ENCODE data around the gene FOXP2.
"Not testable (repeated sequence)": the region's sequence is repeated elsewhere in the genome, so short reads cannot be mapped to it uniquely, and the experiment has no call there.

FOXP2 gene

DNA sequence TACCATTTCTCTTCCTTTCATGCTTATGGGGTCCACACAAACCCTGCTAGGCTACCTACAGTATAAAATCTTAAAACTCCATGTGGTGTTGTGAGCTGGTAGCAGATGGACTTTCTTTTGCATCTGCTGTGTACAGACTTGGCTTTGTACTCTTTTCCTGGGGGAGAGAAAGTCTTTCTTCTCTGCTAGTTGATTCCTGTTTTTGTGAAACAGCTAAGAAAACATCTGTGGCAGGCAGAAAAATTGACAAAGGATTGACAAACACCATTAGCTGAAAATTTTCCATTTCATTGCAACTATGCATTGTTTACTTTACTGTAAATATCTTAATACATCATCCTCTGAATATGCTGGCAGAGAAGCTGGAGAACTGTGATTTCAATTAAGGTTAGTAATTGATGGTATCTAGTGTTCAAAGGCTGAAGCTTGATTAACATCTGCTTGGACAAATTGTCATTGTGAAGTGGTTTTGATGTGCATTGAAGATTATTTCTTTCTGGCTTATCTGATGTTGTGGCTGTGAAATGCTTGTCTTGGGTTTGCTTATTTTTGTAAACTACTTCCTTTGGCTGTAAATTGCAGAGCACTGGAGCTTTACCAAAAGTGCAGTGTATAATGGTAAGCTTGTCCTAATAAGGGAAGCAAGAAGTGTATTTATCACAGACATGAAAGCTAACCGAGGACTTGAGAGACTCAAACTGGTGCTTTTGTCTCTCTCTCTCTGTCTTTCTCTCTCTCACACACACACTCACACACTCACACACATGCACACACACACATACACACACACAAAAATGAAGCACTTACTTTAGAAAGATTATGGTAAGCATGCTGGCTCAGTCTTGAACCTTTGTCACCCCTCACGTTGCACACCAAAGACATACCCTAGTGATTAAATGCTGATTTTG is at the start of gene FOXP2:
FOXP2 (plus strand) TSS at position 660 of the 908 bp plus-strand sequence. CDS start 11,697 bp downstream, outside the sequence.
- DNase-seq, result no peak

DNA sequence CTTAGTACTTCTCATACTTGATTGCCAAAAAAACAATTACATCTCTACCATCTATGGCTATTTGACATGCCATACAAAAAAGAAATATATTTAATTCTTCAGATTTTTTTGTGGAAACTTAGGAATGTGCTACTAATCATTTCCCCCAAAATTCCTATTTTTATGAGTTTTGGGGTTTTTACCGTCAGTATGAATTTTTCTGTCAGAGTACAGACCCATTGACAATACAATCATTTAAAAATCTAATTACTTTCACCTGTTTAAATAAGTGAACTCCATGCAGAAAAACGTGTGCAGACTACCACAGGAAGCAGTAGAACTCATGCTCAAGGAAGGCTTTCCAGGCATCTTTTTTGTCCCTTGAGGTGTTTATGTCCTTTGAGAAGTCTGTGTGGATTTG is 48.8 kb upstream of the FOXP2 start:
- DNase-seq, result no peak

DNA sequence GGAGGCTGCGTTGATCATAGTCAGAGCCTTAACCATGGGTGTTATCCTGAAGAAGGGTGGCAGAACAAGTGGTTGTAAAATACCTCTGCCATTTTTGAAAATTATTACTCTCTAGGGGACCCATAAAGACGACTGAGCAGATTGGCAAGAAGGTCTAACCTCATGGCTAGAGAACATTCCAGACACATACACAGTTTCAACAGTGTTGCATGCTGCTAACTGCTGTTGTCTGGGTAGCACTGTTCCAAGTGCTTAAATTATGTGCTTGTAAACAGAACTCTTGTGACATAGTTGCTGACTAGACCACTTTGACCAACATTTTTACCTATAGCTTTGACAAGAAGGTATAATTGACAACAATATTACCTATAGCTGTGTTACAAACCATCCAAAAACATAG is 46.1 kb upstream of the FOXP2 start:
- DNase-seq, result no peak

DNA sequence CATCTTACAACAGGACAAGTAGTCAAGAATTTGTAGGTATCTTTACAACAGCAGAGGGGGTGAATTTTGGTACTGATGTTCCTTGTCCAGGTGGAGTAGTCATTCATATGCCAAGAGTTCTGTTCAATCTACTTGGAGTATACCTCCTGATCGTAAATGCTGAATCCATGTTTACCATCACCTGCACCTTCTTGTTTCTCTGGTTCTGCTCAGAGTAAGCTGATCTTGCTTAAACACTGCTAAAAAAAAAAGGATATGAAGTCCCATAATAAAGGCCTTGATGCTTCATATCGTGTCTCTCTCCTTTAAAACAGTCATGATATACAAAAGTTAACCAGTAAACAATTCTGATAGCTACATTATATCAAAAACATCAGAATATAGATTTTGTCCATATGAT is 45.3 kb upstream of the FOXP2 start:
- DNase-seq, result no peak

DNA sequence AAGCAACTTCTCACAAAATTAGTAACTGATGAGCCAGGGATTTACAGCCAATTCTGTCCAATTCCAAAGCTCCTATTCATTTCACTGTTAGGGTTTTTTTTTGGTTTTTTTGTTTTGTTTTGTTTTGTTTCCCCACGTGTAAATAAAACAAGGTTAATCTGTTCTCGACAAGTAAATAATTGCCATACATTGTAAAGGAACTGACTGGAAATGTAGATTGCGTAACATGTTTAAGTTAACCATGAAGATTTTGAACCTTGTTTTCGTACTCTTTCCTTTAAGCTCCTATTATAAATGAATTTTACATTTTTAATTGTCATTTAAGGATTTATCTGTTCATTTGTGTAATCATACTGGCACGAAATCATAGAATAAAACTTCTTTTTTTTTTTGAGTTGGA is 42.0 kb upstream of the FOXP2 start:
- no peak for DNase-seq

DNA sequence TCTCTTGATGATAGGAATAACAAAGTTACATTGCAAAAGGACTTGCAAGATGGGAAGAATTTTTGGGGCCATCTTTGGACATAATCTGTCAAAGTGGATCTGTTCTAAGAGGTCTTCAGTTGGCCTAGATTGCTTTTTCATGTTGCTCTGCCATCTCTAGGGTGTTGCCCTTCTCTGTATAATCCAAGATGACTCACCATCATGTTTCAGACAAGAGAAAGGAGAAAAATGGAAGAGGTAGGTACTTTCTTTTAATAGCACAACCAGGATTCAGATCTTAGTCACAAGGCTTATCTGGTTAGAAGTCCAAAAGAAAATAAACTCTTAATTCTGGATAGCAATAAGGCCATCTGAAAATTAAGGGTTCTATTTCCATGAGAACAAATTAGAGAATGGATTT is 38.7 kb upstream of the FOXP2 start:
- no peak for DNase-seq

DNA sequence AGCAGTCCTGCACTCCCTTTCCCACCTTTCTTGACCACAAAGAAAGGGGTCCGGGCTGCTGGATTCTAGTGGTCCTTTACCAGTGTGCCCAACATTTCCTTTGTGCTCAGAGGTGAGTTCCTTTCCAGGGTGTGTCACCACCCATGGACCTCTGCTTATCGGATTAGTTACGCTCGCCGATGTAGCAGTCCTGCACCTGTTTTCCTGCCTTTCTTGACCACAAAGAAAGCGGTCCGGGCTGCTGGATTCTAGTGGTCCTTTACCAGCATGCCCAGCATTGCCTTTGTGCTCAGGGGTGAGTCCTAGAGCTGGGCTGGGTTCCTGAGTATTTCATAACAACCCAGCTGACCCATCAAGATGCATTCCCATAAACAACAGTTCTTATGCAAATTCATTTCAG is 30.7 kb upstream of the FOXP2 start:
- DNase-seq, result not testable (repeated sequence)

DNA sequence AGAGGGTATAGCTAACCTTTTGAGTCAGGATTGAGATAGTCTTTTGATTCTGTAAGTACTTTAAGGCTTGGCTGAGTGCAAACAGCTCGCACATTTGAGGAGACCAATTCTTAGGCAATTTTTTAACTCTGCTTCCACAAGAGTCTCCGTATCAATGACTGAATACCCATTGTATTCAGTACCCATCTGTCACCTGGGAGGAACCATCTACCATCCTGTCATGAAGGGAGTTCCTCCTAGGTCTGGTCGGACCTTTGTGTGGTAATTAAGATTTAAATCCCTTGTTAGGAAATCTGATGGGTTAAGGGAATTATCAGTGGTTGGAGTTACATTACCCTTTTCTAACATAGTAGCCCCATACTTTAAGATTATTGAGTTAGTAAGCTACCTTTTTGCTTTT is 30.3 kb upstream of the FOXP2 start:
- not testable (repeated sequence) for DNase-seq

DNA sequence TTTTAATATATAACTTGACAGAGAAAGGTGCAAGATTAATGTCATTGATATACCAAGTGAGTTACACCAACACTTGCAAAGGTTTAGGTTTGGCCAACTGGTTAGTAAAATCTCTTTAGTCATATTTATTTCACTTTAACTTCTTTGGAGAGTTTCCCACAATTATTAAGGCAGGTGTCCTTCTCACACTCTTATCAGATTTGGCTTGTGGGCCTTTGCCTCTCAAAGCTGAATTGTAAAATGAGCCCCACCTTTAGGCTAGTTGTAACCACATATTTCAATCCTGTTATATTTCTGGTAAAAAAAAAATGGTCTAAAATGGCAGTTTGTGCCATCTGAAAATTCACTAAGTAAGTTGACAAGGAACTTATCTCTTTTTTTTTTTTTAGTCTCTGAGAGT is 26.6 kb upstream of the FOXP2 start:
- no peak for DNase-seq

DNA sequence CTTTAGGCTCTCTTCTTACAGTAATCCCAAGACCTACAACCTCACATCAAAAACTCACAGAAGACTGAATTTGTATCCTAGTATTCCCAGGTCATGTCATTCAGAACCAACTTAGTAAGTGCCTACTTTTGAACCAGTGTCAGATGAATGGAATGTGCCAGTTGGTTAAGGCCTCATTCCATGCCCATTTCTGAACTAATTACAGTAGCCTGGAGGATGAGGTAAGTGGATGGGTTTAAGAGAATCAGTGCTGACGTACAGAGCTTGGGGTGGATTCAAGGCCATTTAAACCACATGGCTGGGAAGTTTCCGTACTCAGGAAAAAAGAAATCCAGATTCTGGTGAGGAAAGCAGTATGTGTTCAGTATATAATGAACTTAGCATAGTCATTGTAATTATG is 21.9 kb upstream of the FOXP2 start:
- no peak for DNase-seq

DNA sequence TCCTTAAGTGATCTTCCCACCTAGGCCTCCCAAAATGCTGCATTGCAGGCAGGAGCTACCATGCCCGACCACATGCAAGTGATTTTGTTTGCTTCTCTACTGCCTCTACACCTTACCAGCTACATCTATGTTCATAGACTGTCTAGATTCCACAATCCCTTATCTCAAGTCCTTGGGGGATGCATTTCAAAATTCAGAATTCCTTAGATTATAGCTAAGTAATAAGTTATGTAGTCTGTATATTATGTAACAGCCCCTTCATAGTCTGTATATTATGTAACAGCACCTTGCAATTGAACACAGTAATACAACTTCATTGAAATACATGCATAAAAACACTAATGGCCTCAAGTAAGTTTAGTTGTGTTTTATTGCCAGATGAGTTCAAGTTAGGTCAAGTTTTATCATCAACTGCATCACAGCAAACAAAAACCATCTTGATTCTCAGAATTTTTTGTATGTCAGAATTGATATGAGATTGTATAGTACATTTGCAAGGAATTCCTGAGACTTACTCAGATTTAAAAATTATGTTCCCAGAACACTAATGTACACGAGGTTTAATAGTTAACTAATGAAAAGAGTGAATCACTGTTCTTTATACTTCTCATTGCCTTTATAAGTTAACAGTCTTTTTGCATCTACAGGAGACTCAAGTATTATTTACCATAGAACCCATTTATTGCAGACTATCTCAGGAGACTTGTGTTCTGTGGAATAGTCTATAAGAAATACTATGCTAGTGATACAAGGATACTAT is 11.6 kb upstream of the FOXP2 start:
- DNase-seq, result no peak

DNA sequence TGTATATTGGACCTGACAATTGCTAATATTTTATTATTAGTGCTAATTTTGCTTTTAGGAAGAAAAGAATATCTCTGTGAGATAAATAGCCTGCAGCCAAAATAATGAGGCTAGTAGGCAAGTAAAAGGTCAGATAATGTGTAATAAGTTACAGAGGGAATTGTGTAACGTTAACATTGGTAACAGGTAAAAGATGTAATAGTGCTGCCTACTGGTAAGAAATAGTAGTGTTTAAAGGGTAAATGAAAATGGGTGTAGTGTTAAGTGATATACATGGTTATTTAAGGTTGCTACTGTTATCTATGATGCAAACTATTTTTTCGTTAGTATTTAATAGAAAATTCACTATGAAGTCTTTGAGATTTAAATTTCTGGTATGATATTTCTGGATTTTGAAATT is 9.2 kb upstream of the FOXP2 start:
- DNase-seq, result no peak

DNA sequence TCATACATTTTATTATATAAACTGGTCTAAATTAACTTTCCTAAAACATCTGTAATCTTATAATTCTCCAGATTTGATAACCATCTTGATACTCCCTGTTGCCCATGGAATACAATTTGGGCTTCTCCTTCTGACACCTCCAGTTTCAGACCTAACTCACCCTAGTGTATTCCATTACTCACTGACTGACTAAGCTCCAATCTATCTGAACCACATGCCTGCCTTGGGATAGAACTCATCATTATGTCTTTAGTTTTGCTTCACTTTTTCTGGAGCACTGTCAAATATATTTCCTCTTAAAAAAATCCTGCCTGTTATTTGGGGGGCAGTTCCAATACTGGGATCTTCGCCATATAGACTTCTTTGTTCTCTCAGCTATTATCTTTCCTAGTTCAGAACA is 4.9 kb upstream of the FOXP2 start:
- DNase-seq, result no peak

DNA sequence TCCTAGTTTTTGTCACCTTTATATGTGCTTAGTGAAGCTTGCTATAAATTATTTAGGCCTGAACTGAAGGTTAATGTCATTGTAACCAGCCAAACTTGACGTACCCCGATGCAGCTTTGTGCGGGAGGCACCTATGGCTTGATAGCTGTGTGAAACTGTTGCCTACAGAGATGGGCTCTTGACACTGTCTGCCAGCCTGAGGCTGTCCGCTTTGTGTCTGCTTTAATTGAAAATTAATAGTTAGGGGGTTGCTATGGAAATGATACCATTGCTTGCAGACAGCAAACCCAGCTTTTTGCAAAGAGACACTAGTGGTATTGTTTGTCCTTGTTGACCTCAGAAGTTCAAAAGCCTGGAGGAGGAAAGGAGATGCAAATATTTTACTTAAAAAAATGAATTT is 2.1 kb upstream of the FOXP2 start:
- DNase-seq, result no peak

DNA sequence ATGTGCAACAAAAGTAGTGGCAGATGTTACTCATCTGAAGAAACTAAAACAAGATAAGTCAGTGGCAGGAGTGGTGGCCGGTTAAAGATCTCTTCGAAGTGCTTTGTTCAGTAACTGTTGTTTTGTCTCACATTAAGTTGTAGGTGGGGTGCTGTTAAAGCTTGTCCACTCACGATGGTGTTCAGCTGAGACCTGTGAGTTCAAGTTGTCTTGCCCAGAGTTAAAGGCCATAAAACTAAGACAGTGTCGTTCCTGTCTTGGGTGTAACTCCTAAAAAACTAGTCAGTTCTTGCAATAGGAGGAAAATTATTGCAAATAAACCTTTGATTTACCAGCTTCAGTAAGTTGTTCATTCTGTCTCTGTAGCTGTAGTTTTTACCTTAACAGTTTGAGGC is 857 bp upstream of the FOXP2 start:
- DNase-seq, result no peak

DNA sequence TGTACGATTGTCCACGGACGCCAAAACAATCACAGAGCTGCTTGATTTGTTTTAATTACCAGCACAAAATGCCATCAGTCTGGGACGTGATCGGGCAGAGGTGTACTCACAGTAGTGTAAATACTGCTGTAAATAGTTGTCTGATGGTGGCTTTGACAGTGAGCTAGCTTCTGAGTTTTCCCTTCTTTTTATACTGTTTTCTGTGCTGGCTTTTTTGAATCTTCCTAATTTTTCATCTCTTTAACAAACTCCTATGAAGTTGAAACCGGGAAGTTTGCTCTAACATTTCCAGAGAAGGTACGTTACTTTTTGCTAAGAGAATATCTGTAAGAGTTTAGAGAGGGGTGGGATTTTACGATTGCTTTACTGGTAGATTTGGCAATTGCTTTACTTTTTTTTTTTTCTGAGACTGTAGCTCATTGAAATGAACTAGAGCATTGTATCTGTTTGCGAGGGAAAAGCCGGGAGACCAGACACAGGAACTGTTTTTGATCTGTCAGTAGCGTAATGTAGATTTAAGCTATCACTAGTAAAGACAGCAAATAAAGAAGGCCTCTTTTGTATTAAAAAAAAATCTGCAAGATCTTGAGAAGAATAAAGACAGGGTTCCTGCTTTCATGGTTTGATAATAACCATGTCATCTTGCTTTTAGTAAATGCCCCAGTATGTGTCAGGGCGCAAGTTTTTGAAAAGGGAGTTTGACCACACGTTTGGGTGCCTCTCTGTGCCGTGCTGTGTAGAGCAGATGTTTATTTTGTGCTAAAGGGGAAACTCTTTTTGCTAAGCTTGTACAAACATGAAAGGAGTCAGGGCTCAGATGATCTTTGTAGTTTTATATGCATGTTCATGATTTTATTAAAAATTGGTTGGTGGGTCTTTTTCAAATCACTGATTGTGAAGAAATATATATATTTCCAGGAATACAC is 712 bp downstream of the FOXP2 start:
- no peak for DNase-seq

DNA sequence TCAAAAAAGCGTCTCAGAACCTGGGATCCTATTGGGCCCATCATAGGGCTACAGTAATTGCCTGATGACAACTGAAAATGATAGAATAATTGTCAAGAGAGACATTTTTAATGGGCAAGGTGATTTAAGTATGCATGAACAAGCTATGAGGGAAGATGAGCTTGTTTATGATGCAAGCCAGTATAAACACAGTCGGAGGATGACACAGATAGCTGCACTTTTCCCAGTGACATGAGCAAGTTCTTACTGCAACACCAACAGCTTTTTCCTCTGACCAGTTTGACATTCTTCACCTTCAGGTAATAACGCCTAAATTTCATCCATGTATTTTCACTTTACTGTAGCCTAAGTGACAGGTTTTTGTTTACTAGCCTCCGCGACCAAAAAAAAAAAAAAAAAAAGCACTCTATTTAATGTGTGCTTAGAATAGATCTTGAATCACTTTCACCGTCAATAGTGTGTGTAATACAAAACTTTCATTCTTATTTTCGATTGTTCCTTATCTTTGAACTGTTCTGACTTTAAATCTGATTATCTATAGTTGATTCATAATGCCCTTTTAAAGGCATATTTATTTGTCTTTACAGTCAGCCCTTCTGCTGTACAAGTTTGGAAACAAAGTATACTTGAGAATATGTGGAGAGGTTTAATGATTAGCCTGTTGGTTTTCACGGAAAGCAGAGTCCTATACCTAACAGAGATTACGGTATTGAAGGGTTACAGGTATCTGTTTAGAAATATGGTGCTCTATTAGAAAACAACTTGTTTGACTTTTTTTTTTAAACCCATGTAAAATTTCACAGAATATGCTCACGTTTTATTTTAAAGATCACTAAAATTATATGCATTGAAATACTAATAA is 1.7 kb downstream of the FOXP2 start:
- no peak for DNase-seq

DNA sequence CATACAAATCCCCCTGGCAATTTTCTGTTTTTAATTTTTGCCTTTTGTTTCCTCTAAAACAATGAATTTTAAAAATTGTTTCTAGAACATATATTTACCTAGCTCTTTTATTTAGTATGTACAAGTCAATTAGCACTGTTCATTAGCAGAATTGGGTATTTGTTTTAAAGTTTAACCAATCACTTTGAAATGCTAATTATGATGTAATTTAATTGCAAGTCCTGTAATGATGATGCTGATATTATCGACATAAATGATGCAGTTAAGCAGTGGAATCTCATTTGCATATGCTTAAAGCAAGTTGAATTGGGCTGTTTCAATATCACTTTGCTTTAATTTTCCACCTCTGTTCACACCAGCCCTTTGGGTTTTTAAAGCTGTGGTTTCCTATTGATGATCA is 2.7 kb downstream of the FOXP2 start:
- no peak for DNase-seq

DNA sequence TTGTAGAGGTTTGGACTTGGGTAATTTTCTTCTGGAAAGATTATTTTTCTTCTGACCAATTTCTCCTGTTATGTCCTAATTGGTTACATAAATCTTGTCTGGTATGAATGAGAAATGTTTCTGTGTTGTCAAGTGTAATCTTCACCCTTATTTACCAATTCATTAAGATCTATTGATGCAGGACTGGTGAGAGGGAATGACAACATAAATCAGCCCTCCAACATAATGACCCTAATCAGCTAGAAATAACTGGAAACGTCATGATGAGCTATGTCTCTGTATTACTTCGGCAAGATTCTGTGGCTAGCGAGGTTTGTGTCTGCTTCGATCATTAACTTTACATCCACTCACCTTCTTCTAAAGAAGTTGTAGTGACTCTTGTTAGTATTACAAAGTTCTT is 3.5 kb downstream of the FOXP2 start:
- DNase-seq, result no peak

DNA sequence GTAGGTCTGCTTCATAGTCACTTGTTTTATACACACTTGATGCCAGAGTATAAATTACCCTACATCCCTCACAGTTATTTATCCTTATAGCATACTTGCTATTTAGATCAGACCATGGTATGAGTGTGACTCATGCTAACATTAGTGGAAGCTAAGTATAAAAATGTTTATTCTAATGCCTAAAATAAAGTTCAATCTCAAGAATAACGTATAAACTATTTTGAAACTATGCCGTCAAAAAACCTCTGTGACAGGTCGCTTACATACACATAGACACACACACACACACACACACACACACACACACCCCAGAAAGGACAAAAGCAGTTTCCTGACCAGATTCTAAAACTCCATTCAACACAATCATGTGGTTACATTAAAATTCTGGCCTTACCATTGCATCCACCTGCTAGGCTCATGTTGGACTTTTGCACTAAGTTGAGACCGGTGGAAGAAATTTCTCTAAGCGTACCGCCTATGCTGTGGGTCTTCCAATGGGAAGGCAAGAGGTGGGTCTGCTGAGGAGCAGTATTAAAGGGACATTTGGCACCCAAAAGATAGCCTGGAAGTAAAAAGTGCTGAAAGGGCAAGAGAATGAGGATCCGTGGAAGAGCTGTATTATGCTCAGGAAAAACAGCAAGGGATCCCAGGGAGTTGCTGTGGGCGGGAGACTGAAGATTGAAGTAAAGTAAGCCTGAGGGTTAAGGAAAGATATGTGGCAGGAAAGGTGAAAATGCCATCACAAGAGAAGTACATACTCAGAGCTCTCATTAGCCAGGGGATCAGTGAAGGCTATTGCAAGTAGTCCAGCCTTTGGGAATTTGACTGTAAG is 5.0 kb downstream of the FOXP2 start:
- DNase-seq, result no peak
